NCI-H2029 treated with DMSO at 0.1 percent for 48 hours (cell line): ENCODE data around the gene ID3.
"Not testable (repeated sequence)": the region's sequence is repeated elsewhere in the genome, so short reads cannot be mapped to it uniquely, and the experiment has no call there.

Experiments used
- DNase-seq: peaks from one replicate; lab custom pipeline; 2025; lab: John Stamatoyannopoulos, UW

The ID3 gene

GRCh38 chr1:23588749-23589548, 29.6 kb upstream of the ID3 start:
- no peak for DNase-seq

GRCh38 chr1:23585321-23586022, 26.2 kb upstream of the ID3 start:
- no peak for DNase-seq

- not testable (repeated sequence) for DNase-seq
Observed at GRCh38 chr1:23583727-23584126, 24.4 kb upstream of the ID3 start.

GRCh38 chr1:23582820-23583219, 23.5 kb upstream of the ID3 start:
- DNase-seq = no peak

- no peak for DNase-seq
Observed at GRCh38 chr1:23581219-23581618, 21.9 kb upstream of the ID3 start.

- no peak for DNase-seq
Observed at GRCh38 chr1:23578997-23579363, 19.7 kb upstream of the ID3 start.

- DNase-seq = no peak
Observed at GRCh38 chr1:23578311-23578996, 19.2 kb upstream of the ID3 start.

GRCh38 chr1:23577056-23578004, 18.0 kb upstream of the ID3 start:
- DNase-seq = no peak

- DNase-seq = no peak
Observed at GRCh38 chr1:23576338-23577055, 17.2 kb upstream of the ID3 start.

- no peak for DNase-seq
Observed at GRCh38 chr1:23575226-23575810, 16.0 kb upstream of the ID3 start.

- DNase-seq = no peak
Observed at GRCh38 chr1:23574265-23574754, 15.0 kb upstream of the ID3 start.

GRCh38 chr1:23573574-23574182, 14.4 kb upstream of the ID3 start:
- no peak for DNase-seq

- DNase-seq = no peak
Observed at GRCh38 chr1:23571465-23571864, 12.2 kb upstream of the ID3 start.

GRCh38 chr1:23570001-23570691, 10.8 kb upstream of the ID3 start:
- DNase-seq = no peak

- DNase-seq = no peak
Observed at GRCh38 chr1:23568608-23569383, 9.5 kb upstream of the ID3 start.

- DNase-seq = no peak
Observed at GRCh38 chr1:23567996-23568607, 8.8 kb upstream of the ID3 start.

- no peak for DNase-seq
Observed at GRCh38 chr1:23567629-23567995, 8.3 kb upstream of the ID3 start.

GRCh38 chr1:23566304-23566703, 7.0 kb upstream of the ID3 start:
- DNase-seq = no peak
